ENCODE measurements around the gene TPST2.

The TPST2 gene

DNA sequence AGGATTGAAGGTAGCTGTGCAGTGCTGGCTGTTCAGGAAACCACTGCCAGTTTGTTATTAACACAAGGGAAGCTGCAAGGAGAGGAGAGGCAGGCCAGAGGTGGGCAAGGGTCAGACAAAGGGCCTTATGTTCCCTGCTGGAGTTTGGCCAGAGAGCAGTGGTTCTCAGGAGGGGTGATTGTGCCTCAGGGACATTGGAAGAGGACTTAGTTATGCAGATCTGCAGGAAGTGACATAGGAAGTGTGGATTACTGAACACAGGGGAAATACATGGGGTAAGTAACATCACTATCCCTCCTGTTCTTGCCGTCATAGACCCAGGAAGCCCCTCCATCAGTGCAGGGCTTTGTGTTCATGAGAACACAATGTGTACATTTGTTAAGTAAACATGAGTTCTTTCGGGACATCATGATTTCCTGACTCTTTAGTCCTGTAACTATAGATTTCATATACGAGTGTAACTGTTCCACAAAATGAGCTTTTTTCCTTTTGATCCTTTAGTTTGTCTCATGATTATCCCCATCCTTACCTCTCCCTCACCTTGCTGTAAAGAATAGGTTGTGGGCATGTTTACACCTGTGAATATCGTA, 100.4 kb downstream of the TPST2 start:
- DNase-seq (ENCODE audit: low spot score): no peak
- TF ChIP-seq, protein P1, sequence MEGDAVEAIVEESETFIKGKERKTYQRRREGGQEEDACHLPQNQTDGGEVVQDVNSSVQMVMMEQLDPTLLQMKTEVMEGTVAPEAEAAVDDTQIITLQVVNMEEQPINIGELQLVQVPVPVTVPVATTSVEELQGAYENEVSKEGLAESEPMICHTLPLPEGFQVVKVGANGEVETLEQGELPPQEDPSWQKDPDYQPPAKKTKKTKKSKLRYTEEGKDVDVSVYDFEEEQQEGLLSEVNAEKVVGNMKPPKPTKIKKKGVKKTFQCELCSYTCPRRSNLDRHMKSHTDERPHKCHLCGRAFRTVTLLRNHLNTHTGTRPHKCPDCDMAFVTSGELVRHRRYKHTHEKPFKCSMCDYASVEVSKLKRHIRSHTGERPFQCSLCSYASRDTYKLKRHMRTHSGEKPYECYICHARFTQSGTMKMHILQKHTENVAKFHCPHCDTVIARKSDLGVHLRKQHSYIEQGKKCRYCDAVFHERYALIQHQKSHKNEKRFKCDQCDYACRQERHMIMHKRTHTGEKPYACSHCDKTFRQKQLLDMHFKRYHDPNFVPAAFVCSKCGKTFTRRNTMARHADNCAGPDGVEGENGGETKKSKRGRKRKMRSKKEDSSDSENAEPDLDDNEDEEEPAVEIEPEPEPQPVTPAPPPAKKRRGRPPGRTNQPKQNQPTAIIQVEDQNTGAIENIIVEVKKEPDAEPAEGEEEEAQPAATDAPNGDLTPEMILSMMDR (IDR thresholded peaks at IDR 0.05; ENCODE audit: borderline replicate concordance, control extremely low read depth, extremely low read depth, insufficient read depth, missing control alignments): no peak
- in situ Hi-C loops (cut with MboI; ENCODE audit: low sequenced_read_pairs, unreplicated experiment): no loop called here

DNA sequence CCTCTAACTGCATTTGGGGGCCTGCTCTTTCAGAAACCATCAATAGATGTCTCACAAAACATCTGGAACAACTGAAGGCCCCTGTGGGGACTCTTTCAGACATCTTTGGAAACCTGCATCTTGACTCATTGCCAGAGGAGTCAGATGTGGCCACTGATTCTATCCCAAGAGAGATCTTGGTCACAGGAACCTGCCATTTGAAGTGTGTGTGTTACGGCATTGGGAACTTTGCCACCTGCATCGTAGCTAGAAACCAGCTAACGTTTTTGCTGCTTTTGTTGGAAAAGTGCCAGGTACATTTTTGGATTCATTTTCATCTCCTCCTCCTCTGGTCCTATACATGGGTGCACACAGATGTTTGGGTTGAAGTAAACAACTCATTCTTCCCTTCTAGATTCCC, 101.9 kb downstream of the TPST2 start:
- in situ Hi-C loops (cut with MboI; ENCODE audit: low sequenced_read_pairs, unreplicated experiment): no loop called here
- TF ChIP-seq, protein P1 (IDR thresholded peaks at IDR 0.05; ENCODE audit: borderline replicate concordance, control extremely low read depth, extremely low read depth, insufficient read depth, missing control alignments): no peak
- no peak for DNase-seq (ENCODE audit: low spot score)

- TF ChIP-seq, protein P1 (IDR thresholded peaks at IDR 0.05; ENCODE audit: borderline replicate concordance, control extremely low read depth, extremely low read depth, insufficient read depth, missing control alignments): no peak
- DNase-seq (ENCODE audit: low spot score): no peak
- in situ Hi-C loops (cut with MboI; ENCODE audit: low sequenced_read_pairs, unreplicated experiment): no loop called here
Observed at GRCh38 chr22:26486394-26486793, 103.5 kb downstream of the TPST2 start.

DNA sequence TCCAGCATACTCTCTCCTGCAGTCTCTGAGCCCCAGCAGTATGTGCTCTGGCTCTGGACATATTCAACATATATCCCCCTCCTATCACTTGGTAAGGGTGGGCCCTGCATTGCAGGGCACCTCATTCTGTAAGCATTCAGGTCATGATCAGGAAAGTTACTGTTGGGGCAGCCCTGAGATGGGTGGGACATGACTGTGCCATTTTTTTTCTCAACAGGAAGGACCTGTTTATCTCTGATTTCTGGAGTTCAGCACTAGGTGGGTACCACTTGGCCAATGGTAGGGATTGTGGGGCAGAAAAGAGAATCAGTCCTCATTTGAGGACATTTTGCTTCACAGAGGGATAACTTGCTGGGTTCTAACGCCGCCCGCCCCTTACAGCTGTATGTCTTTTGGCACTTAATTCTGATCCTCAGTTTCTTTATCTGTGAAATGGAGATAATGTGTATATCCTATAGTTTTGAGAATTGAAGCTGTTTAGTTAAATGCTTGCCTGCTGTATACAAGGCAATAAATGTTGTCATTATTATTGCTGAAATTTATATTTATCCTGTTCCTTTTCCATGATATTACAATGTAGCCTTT, 104.0 kb downstream of the TPST2 start:
- TF ChIP-seq, protein P1 (IDR thresholded peaks at IDR 0.05; ENCODE audit: borderline replicate concordance, control extremely low read depth, extremely low read depth, insufficient read depth, missing control alignments): no peak
- in situ Hi-C loops (cut with MboI; ENCODE audit: low sequenced_read_pairs, unreplicated experiment): no loop called here
- no peak for DNase-seq (ENCODE audit: low spot score)

DNA sequence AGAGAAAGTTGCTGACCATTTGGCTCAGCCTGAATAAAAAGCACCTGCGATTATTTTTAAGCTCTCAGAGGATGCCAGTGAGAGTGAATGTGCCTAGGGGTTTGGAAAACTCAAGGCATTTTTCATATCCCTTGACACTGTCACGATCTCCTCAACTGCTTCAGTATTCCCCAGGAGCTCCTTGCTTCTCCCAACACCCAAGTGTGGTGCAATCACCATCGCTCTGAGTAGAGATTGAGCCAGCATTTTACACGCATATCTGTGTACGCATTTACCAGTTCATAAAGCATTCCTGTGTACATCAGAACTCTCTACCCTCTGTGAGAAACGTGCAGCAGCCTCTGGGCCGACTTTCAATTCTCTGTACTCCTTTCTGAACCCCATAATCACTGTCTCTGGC, 104.9 kb downstream of the TPST2 start:
- TF ChIP-seq, protein P1 (IDR thresholded peaks at IDR 0.05; ENCODE audit: borderline replicate concordance, control extremely low read depth, extremely low read depth, insufficient read depth, missing control alignments): no peak
- DNase-seq (ENCODE audit: low spot score): no peak
- in situ Hi-C loops (cut with MboI; ENCODE audit: low sequenced_read_pairs, unreplicated experiment): no loop called here

DNA sequence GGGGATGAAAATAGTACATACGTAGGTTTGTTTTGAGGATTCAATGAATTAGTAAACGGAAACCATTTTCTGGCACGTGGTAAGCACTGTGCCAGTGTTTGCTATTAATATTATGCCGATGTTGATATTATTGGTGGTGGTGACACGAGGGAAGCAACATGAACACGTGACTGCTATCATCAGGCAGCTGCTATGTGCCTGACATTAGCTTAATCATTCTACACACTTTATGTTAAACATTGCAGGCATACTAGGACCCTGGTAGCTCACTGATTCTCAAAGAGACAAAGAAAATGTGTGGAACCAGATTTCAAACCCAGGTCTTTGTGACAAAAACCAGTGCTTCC, 105.6 kb downstream of the TPST2 start:
- TF ChIP-seq, protein P1 (IDR thresholded peaks at IDR 0.05; ENCODE audit: borderline replicate concordance, control extremely low read depth, extremely low read depth, insufficient read depth, missing control alignments): no peak
- DNase-seq (ENCODE audit: low spot score): no peak
- in situ Hi-C loops (cut with MboI; ENCODE audit: low sequenced_read_pairs, unreplicated experiment): no loop called here
